Esophagus muscularis mucosa (tissue), 4 donors: Measurements from ENCODE around the gene USP2.

Experiments used
- EP300 ChIP-seq: sonication (generic); formaldehyde crosslinking; IDR thresholded peaks from one replicate; pipeline ENCODE4 v1.6.1; 2017; ENCODE audit warnings: antibody characterized with exemption
- POLR2A ChIP-seq: fragments of 450-650 bp; IDR thresholded peaks from one replicate; pipeline ENCODE4 v1.6.1; 2017; ENCODE audit warnings: antibody characterized with exemption, moderate library complexity, mild to moderate bottlenecking, low read depth
- TF ChIP-seq, protein P1 (sequence below), 3 experiments: fragments of 200-600 bp in 2 of 3; fragments of 450-650 bp in 1 of 3; sonication (generic) in 2 of 3; IDR thresholded peaks; one replicate each; pipeline ENCODE4 v1.5.1; 2017 to 2019; ENCODE audit warnings: antibody characterized with exemption in 3 of 3, mild to moderate bottlenecking in 2 of 3, moderate library complexity in 1 of 3

DNA sequence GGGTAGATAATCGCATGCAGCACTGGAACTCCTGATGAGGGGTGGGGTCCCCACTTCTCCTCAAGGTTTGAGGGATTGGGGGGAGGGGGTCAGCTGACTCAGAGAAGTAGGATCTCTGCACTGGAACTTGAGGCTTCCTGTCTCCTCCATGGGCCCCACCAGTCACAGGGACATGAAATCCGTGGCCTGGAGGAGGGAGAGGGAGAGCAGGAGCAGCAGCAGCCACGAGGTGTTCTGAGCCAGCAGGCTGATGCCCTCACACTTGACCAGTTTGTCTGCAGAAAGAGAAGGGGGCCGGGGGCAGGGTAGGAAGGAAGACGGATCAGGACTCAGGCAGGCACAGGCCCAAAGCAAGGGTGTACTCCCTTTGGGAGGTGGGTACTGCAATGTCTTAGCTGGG, 37.8 kb upstream of the USP2 start:
- TF ChIP-seq, protein P1, sequence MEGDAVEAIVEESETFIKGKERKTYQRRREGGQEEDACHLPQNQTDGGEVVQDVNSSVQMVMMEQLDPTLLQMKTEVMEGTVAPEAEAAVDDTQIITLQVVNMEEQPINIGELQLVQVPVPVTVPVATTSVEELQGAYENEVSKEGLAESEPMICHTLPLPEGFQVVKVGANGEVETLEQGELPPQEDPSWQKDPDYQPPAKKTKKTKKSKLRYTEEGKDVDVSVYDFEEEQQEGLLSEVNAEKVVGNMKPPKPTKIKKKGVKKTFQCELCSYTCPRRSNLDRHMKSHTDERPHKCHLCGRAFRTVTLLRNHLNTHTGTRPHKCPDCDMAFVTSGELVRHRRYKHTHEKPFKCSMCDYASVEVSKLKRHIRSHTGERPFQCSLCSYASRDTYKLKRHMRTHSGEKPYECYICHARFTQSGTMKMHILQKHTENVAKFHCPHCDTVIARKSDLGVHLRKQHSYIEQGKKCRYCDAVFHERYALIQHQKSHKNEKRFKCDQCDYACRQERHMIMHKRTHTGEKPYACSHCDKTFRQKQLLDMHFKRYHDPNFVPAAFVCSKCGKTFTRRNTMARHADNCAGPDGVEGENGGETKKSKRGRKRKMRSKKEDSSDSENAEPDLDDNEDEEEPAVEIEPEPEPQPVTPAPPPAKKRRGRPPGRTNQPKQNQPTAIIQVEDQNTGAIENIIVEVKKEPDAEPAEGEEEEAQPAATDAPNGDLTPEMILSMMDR (IDR thresholded peaks at IDR 0.05) = no peak
- TF ChIP-seq POLR2A (no peak), EP300 (no peak)
